GM12878 (cell line): ENCODE measurements around the gene USP9X.

ENCODE experiments used
- BRCA1 ChIP-seq: IDR thresholded peaks from 2 replicates; pipeline ENCODE4 v1.6.1; 2011; ENCODE audit warnings: low read depth, low read length, improper control_type of control experiment
- EZH2 ChIP-seq: IDR thresholded peaks from 2 replicates; pipeline ENCODE4 v1.6.1; 2012; ENCODE audit warnings: low read depth, mild to moderate bottlenecking, control low read depth, inconsistent platforms, low read length, borderline replicate concordance; ENCODE audit not compliant: control insufficient read depth
- HDAC6 ChIP-seq: fragments of 200-600 bp; sonication (generic); IDR thresholded peaks from one replicate; pipeline ENCODE4 v1.8.0; 2017; ENCODE audit warnings: antibody characterized with exemption; ENCODE audit not compliant: unreplicated experiment
- MYC ChIP-seq: IDR thresholded peaks from 2 replicates; pipeline ENCODE4 v1.6.1; 2011; ENCODE audit warnings: mild to moderate bottlenecking, low read length, moderate library complexity, inconsistent platforms; ENCODE audit not compliant: insufficient read depth, insufficient replicate concordance, insufficient read length, severe bottlenecking
- NRF1 ChIP-seq: conservative IDR thresholded peaks from 2 replicates; pipeline ENCODE4 v1.6.1; 2011; ENCODE audit warnings: mild to moderate bottlenecking, low read depth, low read length, improper control_type of control experiment
- POLR2A ChIP-seq: IDR thresholded peaks from 2 replicates; pipeline ENCODE4 v1.6.1; 2011; ENCODE audit warnings: low read depth, mild to moderate bottlenecking, low read length
- RB1 ChIP-seq: fragments of 450-650 bp; formaldehyde crosslinking; IDR thresholded peaks from 2 replicates; pipeline ENCODE4 v1.6.1; 2017; ENCODE audit warnings: mild to moderate bottlenecking, borderline replicate concordance
- RUNX3 ChIP-seq: IDR thresholded peaks from 2 replicates; pipeline ENCODE4 v1.6.1; 2012; ENCODE audit warnings: low read length, inconsistent platforms
- ZNF384 ChIP-seq: IDR thresholded peaks from 2 replicates; pipeline ENCODE4 v1.6.1; 2012; ENCODE audit warnings: low read depth, mild to moderate bottlenecking, low read length, improper control_type of control experiment, borderline replicate concordance
- TF ChIP-seq, protein P1 (sequence below): IDR thresholded peaks from 2 replicates; pipeline ENCODE4 v1.6.1; 2012; ENCODE audit warnings: mild to moderate bottlenecking, low read depth, low read length
- TF ChIP-seq, protein P2 (sequence below), 3 experiments: IDR thresholded peaks in 2 of 3; conservative IDR thresholded peaks in 1 of 3; 2 replicates each; pipeline ENCODE4 v1.5.1; 2011; ENCODE audit warnings: low read depth in 3 of 3, low read length in 3 of 3, mild to moderate bottlenecking in 3 of 3, control low read depth in 2 of 3, moderate library complexity in 2 of 3, inconsistent platforms in 1 of 3, mixed read lengths in 1 of 3; ENCODE audit not compliant: control insufficient read depth in 2 of 3, insufficient read depth in 1 of 3; ENCODE audit errors: extremely low read depth in 1 of 3

DNA sequence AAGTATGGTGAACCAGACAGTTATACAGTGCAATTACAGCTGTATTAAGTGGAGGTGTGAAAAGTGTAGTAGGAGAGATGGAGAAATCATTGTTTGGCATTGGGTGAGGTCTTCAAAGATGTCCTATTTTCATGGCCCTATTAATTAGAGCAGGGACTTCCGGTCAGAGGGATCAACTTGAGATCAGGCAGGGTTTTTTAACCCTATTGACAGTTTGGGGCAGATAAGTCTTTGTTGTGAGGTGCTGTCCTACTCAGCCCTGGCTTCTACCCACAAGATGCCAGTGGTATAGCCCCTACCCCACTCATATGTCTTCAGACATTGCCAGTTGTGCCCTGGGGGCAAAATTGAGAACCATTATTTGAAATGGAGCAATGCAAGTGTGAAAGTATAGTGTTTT, 9.9 kb downstream of the USP9X start:
- no peak for TF ChIP-seq BRCA1
- TF ChIP-seq RUNX3 = no peak
- TF ChIP-seq NRF1 = no peak
- TF ChIP-seq HDAC6 = no peak
- TF ChIP-seq POLR2A = no peak
- TF ChIP-seq, protein P1, sequence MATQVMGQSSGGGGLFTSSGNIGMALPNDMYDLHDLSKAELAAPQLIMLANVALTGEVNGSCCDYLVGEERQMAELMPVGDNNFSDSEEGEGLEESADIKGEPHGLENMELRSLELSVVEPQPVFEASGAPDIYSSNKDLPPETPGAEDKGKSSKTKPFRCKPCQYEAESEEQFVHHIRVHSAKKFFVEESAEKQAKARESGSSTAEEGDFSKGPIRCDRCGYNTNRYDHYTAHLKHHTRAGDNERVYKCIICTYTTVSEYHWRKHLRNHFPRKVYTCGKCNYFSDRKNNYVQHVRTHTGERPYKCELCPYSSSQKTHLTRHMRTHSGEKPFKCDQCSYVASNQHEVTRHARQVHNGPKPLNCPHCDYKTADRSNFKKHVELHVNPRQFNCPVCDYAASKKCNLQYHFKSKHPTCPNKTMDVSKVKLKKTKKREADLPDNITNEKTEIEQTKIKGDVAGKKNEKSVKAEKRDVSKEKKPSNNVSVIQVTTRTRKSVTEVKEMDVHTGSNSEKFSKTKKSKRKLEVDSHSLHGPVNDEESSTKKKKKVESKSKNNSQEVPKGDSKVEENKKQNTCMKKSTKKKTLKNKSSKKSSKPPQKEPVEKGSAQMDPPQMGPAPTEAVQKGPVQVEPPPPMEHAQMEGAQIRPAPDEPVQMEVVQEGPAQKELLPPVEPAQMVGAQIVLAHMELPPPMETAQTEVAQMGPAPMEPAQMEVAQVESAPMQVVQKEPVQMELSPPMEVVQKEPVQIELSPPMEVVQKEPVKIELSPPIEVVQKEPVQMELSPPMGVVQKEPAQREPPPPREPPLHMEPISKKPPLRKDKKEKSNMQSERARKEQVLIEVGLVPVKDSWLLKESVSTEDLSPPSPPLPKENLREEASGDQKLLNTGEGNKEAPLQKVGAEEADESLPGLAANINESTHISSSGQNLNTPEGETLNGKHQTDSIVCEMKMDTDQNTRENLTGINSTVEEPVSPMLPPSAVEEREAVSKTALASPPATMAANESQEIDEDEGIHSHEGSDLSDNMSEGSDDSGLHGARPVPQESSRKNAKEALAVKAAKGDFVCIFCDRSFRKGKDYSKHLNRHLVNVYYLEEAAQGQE = no peak
- TF ChIP-seq MYC = no peak
- TF ChIP-seq, protein P2, sequence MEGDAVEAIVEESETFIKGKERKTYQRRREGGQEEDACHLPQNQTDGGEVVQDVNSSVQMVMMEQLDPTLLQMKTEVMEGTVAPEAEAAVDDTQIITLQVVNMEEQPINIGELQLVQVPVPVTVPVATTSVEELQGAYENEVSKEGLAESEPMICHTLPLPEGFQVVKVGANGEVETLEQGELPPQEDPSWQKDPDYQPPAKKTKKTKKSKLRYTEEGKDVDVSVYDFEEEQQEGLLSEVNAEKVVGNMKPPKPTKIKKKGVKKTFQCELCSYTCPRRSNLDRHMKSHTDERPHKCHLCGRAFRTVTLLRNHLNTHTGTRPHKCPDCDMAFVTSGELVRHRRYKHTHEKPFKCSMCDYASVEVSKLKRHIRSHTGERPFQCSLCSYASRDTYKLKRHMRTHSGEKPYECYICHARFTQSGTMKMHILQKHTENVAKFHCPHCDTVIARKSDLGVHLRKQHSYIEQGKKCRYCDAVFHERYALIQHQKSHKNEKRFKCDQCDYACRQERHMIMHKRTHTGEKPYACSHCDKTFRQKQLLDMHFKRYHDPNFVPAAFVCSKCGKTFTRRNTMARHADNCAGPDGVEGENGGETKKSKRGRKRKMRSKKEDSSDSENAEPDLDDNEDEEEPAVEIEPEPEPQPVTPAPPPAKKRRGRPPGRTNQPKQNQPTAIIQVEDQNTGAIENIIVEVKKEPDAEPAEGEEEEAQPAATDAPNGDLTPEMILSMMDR (IDR thresholded peaks at IDR 0.05 in 2 of 3, conservative IDR thresholded peaks at IDR 0.05 in 1 of 3; ENCODE audit: control insufficient read depth in 2 of 3, extremely low read depth in 1 of 3, insufficient read depth in 1 of 3, low read depth in 3 of 3, low read length in 3 of 3) = no peak
- TF ChIP-seq RB1 = no peak
- no peak for TF ChIP-seq ZNF384
- no peak for TF ChIP-seq EZH2
